Neural crest cell (in vitro differentiated cells): ENCODE data around the gene PRPF18. TPM values are rescaled to one million over a fixed set of nuclear protein-coding genes. Genes with fewer than 3 reads are reported as not detected.

Source experiments
- DNase-seq: peaks from one replicate; pipeline ENCODE4 v3.0.0; 2021; ENCODE audit warnings: low read depth, mixed read lengths, low spot score
- H3K27ac Mint-ChIP-seq: one replicate; pipeline ENCODE4 v1.8.0; 2021; ENCODE audit warnings: mild to moderate bottlenecking, mixed read lengths; ENCODE audit not compliant: unreplicated experiment
- H3K27me3 Mint-ChIP-seq: 2 replicates; pipeline ENCODE4 v1.8.0; 2021; ENCODE audit warnings: low read depth, mild to moderate bottlenecking, mixed read lengths
- H3K36me3 Mint-ChIP-seq: 2 replicates; pipeline ENCODE4 v1.8.0; 2021; ENCODE audit warnings: low read depth, mild to moderate bottlenecking, mixed read lengths
- H3K4me1 Mint-ChIP-seq: 2 replicates; pipeline ENCODE4 v1.8.0; 2021; ENCODE audit warnings: mixed read lengths
- H3K4me3 Mint-ChIP-seq: one replicate; pipeline ENCODE4 v1.8.0; 2021; ENCODE audit warnings: mild to moderate bottlenecking, mixed read lengths
- H3K9me3 Mint-ChIP-seq: 2 replicates; pipeline ENCODE4 v1.8.0; 2021; ENCODE audit warnings: mixed read lengths
- total RNA-seq: library from RNA; stranded (reverse); gene quantifications from 2 replicates; pipeline ENCODE4 v1.2.1, GENCODE V29; 2021
- TF ChIP-seq, protein P1 (sequence below): fragments of 200-600 bp; sonication (generic); conservative IDR thresholded peaks from 2 replicates; pipeline ENCODE4 v1.5.0; 2021; ENCODE audit warnings: antibody characterized with exemption, mild to moderate bottlenecking

Gene PRPF18
- total RNA-seq, 1 donor from 2014 or later, result 14.6 TPM

- TF ChIP-seq, protein P1, sequence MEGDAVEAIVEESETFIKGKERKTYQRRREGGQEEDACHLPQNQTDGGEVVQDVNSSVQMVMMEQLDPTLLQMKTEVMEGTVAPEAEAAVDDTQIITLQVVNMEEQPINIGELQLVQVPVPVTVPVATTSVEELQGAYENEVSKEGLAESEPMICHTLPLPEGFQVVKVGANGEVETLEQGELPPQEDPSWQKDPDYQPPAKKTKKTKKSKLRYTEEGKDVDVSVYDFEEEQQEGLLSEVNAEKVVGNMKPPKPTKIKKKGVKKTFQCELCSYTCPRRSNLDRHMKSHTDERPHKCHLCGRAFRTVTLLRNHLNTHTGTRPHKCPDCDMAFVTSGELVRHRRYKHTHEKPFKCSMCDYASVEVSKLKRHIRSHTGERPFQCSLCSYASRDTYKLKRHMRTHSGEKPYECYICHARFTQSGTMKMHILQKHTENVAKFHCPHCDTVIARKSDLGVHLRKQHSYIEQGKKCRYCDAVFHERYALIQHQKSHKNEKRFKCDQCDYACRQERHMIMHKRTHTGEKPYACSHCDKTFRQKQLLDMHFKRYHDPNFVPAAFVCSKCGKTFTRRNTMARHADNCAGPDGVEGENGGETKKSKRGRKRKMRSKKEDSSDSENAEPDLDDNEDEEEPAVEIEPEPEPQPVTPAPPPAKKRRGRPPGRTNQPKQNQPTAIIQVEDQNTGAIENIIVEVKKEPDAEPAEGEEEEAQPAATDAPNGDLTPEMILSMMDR, result no peak
- Mint-ChIP-seq H3K4me3 (no peak overlapping the region), H3K27me3 (peaks cover 2% of the 10 kb centered on the region), H3K9me3 (peaks cover 5% of the 10 kb centered on the region), H3K27ac (no peak overlapping the region), H3K36me3 (no peaks in the 10 kb centered on the region), H3K4me1 (peaks cover 7% of the 10 kb centered on the region)
- DNase-seq, result no peak
Observed at GRCh38 chr10:13559124-13559700, 27.6 kb upstream of the PRPF18 start.

DNA sequence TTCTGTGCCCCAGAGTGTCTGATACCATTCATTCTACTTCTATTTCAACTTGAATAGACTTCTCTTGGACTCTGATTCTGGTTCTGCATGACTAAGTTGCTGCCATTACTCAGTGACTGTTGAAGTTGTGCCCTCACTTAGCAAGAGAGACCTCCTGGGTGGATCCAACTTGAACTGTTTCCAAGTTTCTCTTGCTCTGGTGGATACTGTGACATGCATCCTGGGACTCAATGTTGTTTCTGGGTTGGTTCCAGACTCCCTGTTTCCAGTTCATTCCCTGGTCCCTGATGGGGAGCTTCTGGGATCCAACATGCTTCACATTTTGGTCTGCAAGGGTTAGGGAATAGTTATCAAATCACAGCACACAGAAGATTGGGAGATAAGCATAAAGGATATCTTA, 26.2 kb upstream of the PRPF18 start:
- Mint-ChIP-seq H3K27ac (no peak overlapping the region), H3K9me3 (peaks cover 8% of the 10 kb centered on the region), H3K27me3 (peaks cover 6% of the 10 kb centered on the region), H3K4me1 (peaks cover 7% of the 10 kb centered on the region), H3K36me3 (no peaks in the 10 kb centered on the region), H3K4me3 (no peak overlapping the region)
- DNase-seq, result no peak
- TF ChIP-seq, protein P1, result no peak

DNA sequence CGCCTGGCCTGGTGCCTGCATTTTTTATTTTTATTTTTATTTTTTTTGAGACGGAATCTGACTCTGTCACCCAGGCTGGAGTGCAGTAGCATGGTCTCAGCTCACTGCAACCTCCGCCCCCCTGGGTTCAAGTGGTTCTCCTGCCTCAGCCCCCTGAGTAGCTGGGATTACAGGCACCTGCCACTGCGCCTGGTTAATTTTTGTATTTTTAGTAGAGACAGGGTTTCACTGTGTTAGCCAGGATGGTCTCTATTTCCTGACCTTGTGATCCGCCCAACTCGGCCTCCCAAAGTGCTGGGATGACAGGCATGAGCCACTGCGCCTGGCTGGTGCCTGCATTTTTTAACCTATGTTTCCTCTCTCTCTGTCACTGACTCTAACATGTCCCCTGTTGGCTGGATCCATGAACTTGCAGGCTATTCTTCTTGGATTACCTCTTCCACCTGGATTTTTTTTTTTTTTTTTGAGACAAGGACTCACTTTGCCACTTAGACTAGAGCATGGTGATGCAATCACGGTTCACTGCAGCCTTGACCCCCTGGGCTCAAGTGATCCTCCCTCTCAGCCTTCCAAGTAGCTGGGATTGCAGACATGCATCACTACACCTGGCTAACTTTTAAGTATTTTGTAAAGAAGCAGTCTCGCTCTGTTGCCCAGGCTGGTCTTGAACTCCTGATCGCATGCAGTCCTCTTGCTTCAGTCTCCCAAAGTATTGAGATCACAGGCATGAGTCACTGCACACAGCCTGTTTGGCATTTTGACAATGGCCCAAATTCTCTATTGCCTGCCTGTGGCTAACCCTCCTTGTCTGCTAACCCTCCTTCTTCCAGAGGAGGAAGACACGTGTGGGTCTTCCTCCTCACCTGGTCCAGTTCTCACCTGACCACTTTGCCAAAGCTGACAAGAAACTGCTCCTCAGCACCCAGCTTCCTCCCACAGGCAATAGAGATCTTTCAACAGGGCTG, 23.0 kb upstream of the PRPF18 start:
- TF ChIP-seq, protein P1, result no peak
- Mint-ChIP-seq H3K4me3 (no peak overlapping the region), H3K36me3 (no peaks in the 10 kb centered on the region), H3K27ac (no peak overlapping the region), H3K27me3 (peaks cover 20% of the 10 kb centered on the region), H3K4me1 (no peaks in the 10 kb centered on the region), H3K9me3 (peaks cover 10% of the 10 kb centered on the region)
- DNase-seq, result no peak

DNA sequence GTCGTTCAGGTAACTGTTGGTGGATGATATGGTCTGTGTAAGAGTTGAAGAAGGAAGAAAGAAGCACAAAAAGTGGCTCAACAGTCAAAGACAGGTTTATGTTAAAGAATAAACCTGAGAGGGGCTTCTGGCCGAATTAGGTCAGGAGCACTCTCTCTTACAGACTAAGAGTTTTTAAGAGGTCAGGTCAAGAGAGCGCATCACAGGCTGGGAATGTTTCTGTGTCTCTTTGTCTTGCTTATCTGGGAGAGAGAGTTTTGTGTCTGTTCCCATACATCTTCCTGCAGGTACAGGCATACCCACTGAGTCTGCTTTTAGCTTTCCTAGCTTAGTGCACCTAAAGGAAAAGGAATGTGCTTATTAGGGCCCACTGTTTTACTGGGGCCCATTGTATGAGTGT, 22.2 kb upstream of the PRPF18 start:
- Mint-ChIP-seq H3K36me3 (no peaks in the 10 kb centered on the region), H3K9me3 (peaks cover 10% of the 10 kb centered on the region), H3K4me3 (no peak overlapping the region), H3K27me3 (peaks cover 26% of the 10 kb centered on the region), H3K27ac (no peak overlapping the region), H3K4me1 (no peaks in the 10 kb centered on the region)
- TF ChIP-seq, protein P1, result no peak
- no peak for DNase-seq

GRCh38 chr10:13567030-13567429, 19.7 kb upstream of the PRPF18 start:
- TF ChIP-seq, protein P1, result no peak
- Mint-ChIP-seq H3K4me1 (no peaks in the 10 kb centered on the region), H3K27me3 (peaks cover 43% of the 10 kb centered on the region), H3K9me3 (peaks cover 10% of the 10 kb centered on the region), H3K36me3 (no peaks in the 10 kb centered on the region), H3K27ac (no peak overlapping the region), H3K4me3 (no peak overlapping the region)
- no peak for DNase-seq
